ENCODE measurements around the gene RYR1. TPM values are rescaled to one million over a fixed set of nuclear protein-coding genes. Genes with fewer than 3 reads are reported as not detected.
A peak's percentile ranks its signal among the peaks of the same experiment; 100 is the strongest.
"Not testable (repeated sequence)": the region's sequence is repeated elsewhere in the genome, so short reads cannot be mapped to it uniquely, and the experiment has no call there.

The RYR1 gene
- total RNA-seq, 1 donor from 2014 or later, result 166 TPM

DNA sequence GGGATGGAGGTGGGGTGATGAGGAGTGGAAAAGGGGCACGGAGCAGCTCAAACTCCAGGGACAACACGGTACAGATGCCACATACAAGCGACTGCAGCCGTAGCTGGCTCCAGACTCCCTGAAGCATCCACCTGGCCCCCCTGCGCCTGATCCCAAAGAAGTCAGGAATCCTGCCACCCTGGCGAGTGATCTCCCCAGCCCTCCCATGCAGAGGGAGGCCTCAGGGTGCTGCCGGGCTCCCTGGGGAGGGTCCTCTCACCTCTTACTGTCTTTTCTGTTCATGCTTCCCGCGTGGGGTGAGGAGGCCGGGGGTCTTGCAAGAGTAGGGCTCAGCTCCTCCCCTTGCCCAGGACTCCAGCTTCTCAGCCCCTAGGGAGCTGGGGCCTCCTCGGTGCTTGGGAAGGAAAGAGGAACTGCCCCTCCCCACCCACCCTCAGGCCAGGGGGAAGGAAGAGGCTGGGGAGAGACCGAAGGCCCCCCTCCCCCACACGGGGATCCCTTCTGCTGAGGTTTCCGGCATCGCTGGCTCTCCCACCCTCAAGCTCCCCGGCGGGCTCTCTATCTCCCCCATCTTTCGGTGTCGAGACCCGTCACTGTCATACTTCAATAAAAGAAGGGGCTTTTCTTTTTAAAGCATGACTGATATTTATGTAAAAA, 7.6 kb upstream of the RYR1 start, which contains the start of gene RASGRP4:
Gene RASGRP4 (minus strand): TSS at position 410 of the 657 bp plus-strand sequence. CDS start 128 bp downstream, at position 282.
- no peak for DNase-seq (ENCODE audit: low read depth)

DNA sequence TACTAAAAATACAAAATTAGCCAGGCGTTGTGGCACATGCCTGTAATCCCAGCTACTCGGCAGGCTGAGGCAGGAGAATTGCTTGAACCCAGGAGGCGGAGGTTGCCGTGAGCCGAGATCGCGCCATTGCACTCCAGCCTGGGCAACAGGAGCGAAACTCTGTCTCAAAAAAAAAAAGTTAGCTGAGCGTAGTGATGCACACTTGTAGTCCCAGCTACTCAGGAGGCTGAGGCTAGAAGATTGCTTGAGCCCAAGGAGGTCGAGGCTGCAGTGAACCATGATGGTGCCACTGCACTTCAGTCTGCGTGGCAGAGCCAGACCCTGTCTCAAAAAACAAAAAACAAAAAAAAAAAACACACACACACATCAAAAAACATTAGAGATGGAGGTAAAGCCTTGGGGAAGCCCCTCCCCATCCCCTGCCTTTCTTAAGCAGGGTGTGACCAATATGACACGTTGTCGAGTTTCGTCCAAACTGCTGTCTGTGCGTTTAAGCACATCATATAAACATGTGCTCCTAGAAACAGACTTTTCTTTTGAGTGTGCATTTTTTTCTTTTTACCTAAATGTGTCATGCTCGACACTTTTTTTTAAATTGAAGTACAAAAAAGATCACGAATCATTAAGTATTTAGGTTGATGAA, 6.3 kb upstream of the RYR1 start:
- DNase-seq (ENCODE audit: low read depth), result not testable (repeated sequence)

- peak; percentile 81 for DNase-seq (ENCODE audit: low read depth)
Observed at GRCh38 chr19:38429055-38429810, 4.3 kb upstream of the RYR1 start.

DNA sequence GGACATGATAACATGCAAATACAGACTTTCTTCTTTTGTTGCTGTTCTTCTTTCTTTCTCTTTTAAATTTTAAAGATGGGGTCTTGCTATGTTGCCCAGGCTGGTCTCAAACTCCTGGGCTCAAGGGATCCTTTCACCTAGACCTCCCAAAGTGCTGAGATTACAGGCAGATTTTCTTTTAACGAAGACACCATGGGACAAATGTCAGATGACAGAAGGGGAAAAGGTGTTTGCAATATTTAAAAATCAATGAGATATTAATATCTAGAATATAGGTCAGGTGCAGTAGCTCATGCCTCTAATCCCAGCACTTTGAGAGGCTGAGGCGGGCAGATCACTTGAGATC, 3.7 kb upstream of the RYR1 start:
- DNase-seq (ENCODE audit: low read depth), result no peak

DNA sequence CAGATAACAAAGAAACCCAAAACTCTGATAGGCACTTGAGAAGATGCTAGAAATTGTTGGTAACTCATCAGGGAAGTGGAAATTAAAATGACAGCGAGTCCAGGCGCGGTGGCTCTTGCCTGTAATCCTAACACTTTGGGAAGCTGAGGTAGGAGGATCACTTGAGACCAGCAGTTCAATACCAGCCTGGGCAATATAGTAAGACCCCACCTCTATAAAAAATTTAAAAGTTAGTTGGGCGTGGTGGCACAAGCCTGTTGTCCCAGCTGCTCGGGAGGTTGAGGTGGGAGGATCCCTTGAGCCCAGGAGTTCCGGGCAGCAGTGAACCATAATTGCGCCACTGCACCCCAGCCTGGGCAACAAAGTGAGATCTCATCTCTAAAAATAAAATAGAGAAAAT, 2.6 kb upstream of the RYR1 start:
- peak; percentile 37 for DNase-seq (ENCODE audit: low read depth)

DNA sequence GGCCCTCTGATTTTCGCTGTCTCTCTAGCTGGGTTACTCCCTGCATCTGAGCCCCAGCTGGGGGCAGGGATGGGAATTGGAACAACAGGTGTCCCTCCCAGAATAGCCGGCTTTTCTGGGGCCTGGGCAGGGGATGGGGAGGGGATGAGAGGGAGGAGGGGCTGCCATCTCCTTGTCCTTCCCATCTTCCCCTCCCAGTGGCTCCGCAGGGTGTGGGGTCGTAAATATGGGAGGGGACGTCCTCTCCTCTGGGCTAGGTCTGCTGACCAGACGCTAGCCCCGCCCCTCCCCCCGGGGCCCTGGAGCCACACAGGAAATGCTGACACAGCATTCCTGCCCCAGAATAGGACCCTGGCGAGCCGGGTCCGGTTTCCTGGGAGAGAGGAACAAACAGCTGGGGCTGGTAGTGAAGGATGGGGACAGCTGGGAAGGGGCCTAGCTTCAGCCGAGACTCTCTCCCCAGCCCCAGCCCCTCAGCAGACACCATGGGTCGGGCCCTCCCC, 1.1 kb downstream of the RYR1 start:
- DNase-seq (ENCODE audit: low read depth), result peak; percentile 99

- no peak for DNase-seq (ENCODE audit: low read depth)
Observed at GRCh38 chr19:38437295-38437694, 3.8 kb downstream of the RYR1 start.

GRCh38 chr19:38437917-38438316, 4.4 kb downstream of the RYR1 start:
- no peak for DNase-seq (ENCODE audit: low read depth)

GRCh38 chr19:38440592-38440991, 7.1 kb downstream of the RYR1 start:
- no peak for DNase-seq (ENCODE audit: low read depth)

DNA sequence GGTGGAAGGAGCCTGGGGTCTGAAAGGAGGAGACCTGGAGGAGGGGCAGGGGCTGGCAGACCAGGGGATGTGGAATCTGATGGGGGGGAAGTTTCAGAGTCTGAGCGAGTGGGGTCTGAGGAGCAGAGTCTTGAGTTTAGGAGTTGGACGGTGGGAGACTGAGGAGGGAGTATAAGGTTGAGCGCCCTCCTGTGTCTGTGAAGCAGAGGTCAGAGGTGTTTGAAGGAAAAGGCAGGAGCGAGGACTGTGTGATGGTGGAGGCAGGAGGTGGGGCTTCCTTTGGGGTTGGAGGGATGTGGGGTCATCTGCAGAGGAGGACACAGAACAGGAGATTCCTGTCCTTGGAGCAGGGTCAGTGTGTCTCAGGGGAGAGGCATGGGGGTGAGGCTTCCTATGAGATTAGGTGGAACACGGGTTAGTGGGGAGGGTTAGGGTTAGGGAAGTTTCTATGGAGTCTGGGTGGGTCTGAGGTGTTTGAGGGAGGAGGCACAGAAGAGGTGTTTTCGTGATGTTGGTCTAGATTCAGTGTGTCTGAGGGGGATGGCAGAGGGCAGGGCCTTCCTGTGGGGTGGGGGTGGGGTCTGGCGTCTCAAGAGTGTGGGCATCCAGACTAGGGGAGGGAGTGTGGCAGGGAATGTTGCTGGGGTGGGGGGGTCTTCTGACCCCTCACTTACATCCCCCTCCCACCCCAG, 8.3 kb downstream of the RYR1 start:
- no peak for DNase-seq (ENCODE audit: low read depth)

DNA sequence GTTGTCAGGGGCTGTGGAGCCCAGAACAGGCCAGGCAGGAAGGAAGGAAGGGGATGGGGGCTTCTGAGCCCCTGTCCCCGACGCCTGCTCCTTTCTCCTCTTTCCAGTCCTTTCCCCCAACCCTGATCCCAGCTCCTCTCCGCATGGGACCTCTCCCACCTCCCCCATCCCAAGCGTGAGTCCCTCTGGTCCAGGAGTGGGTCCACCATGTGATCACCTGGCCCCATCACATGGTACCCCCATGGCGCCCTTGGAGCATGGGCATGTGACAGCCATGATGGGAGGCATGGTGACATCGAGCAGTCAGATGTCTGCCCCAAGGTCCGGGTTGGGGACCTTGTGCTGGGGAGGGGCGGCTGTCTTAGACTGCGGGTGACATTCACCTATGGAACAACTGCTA, 9.2 kb downstream of the RYR1 start:
- DNase-seq (ENCODE audit: low read depth), result no peak

- DNase-seq (ENCODE audit: low read depth), result no peak
Observed at GRCh38 chr19:38443458-38443999, 10.0 kb downstream of the RYR1 start.

GRCh38 chr19:38444026-38444425, 10.5 kb downstream of the RYR1 start:
- no peak for DNase-seq (ENCODE audit: low read depth)

DNA sequence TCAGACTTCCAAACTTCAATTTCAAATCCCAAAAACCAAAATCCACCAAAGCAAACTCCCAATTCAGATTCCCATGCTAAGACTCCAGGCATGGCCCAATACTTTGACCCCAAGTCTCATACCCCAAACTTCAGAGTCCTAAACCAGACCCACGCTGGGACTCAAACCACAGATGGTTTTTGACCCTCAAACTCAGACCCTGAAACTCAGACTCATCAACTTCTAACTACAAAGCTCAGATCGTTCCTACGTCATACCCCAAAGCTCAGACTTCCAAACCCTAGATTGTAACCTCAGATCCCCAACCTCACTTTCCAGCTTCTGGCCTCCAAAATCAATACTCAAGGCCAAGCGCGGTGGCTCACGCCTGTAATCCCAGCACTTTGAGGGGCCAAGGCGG, 11.9 kb downstream of the RYR1 start:
- no peak for DNase-seq (ENCODE audit: low read depth)

DNA sequence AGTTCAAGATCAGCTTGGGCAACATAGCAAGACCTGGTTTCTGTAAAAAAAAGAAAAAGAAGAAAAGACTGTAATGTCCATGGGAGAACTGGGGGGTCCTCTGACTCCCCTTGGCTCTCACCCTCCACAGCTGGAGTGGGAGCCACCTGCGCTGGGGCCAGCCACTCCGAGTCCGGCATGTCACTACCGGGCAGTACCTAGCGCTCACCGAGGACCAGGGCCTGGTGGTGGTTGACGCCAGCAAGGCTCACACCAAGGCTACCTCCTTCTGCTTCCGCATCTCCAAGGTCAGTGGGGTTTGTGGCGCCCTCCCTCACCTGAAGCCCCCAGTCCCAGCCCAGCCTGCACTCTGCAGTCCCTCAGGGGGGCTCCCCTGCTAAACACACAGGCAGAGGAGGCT, 14.7 kb downstream of the RYR1 start:
- DNase-seq (ENCODE audit: low read depth), result no peak

- DNase-seq (ENCODE audit: low read depth), result peak; percentile 18
Observed at GRCh38 chr19:38449518-38449917, 16.0 kb downstream of the RYR1 start.

- DNase-seq (ENCODE audit: low read depth), result no peak
Observed at GRCh38 chr19:38451036-38451435, 17.5 kb downstream of the RYR1 start.

- no peak for DNase-seq (ENCODE audit: low read depth)
Observed at GRCh38 chr19:38451629-38452028, 18.1 kb downstream of the RYR1 start.

- peak; percentile 44 for DNase-seq (ENCODE audit: low read depth)
Observed at GRCh38 chr19:38452430-38453366, 19.2 kb downstream of the RYR1 start.

DNA sequence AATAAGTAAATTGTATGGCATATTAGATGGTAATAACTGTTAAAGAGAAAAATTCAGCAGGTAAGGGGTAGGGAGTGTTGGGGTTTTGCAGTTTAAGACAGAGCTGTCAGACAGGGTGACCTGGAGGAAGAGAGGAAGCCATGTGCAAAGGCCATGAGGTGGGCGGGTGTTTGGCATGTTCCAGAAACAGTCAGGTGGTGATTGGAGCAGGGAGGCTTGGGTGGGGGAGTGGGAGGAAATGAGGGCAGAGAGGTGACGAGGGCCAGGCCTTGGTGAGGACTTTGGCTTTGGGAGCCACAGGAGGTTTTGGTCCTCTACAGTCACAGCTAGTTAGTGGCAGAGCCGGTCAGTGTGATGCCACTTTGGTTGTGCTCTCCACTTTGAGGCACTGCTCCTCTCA, 20.1 kb downstream of the RYR1 start:
- DNase-seq (ENCODE audit: low read depth), result no peak

Data from myocyte (in vitro differentiated cells).